Measurements from ENCODE around the gene IQGAP3. TPM values are rescaled to one million over a fixed set of nuclear protein-coding genes. Genes with fewer than 3 reads are reported as not detected.

The IQGAP3 gene
- total and polyA plus RNA-seq, 2 of the 4 experiments (the other 2 are of a cell fraction): 12.5 to 13.6 TPM

DNA sequence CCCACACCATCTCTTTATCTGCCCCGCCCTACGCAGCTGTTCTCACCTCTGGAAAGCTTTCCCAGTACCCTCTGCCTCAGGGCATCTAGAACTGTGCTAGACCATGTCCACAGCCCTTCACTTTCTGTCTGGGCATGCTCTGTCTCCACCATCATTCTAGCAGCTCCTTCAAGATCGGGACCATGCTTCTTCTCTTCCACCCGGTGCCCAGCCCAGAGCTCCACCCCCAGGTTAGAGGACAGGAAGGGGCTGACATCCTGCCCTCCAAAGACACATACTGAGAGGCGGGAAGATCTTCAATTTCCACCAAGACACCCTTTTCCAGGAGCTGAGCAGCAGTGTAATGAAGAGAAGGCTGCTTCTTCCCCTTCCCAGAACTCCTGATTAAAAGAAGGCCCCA is 44.1 kb downstream of the IQGAP3 start:
- 0 out of 4 replicates have a peak, but pooled peaks cover 0 to 3% of the 10 kb centered on the region in 2 experiments for H3K79me1 ChIP-seq (ENCODE audit: low read depth in 1 of 2, low read length in 2 of 2)
- peaks cover 15% of the 10 kb centered on the region for H3K36me3 ChIP-seq (ENCODE audit: control insufficient read depth, insufficient read depth, low read length)
- H3K4me3 ChIP-seq (ENCODE audit: insufficient read depth, low read depth, low read length): no peak overlapping the region
- no peak overlapping the region for H3K56ac ChIP-seq (ENCODE audit: extremely low read depth, insufficient read depth, low read length)
- no peak overlapping the region for H2BK120ac ChIP-seq (ENCODE audit: low read depth, low read length)
- no peak overlapping the region for H4K91ac ChIP-seq (ENCODE audit: insufficient read depth, low read depth, low read length)
- intact Hi-C loops (cut with micrococcal nuclease): no loop called here
- H2BK20ac ChIP-seq (ENCODE audit: low read depth, low read length): no peak overlapping the region
- H3K4me2 ChIP-seq (ENCODE audit: low read depth, low read length): no peak overlapping the region
- no peaks in the 10 kb centered on the region for H3K27me3 ChIP-seq (ENCODE audit: control insufficient read depth, insufficient read depth, low read length)
- BruUV-seq (replicated peaks): no TSS peak
- H4K5ac ChIP-seq (ENCODE audit: low read depth, low read length): no peak overlapping the region
- dilution Hi-C loops (cut with HindIII; ENCODE audit: low sequenced_read_pairs, unreplicated experiment): no loop called here
- H2AK5ac ChIP-seq (ENCODE audit: low read depth, low read length): no peak overlapping the region
- H3K23ac ChIP-seq (ENCODE audit: low read depth, low read length): no peak overlapping the region
- H4K8ac ChIP-seq (ENCODE audit: low read depth in 2 of 2, low read length in 2 of 2): no peak overlapping the region
- no peak overlapping the region for H3K27ac ChIP-seq (ENCODE audit: insufficient read depth, low read length)
- no peak overlapping the region for H2BK15ac ChIP-seq (ENCODE audit: low read depth, low read length)
- ChIA-PET CTCF (no interaction called here), POLR2A (ENCODE audit: unreplicated experiment) (interaction anchor here (0.6 kb wide), 1 partner anchor 28 kb away, joined by 11 read pairs; the partner anchor contains the start of gene MEF2D)
- H3K4me1 ChIP-seq (ENCODE audit: control insufficient read depth, insufficient read depth, low read length): no peaks in the 10 kb centered on the region
- 100% methylated on average over 2 of the region's 5 CpGs; no CpG with 5 or more reads in 1 of the 2 experiments for WGBS, 2 experiments (ENCODE audit: extremely low coverage in 2 of 2, insufficient read length in 1 of 2)
- no peak overlapping the region for H3K4ac ChIP-seq (ENCODE audit: low read depth, low read length)
- no peak overlapping the region for H2BK5ac ChIP-seq (ENCODE audit: low read depth, low read length, poor library complexity, severe bottlenecking)
- ATAC-seq (ENCODE audit: low read depth) (no peak), DNase-seq (no peak)
- no peak for TF ChIP-seq RAD21 (IDR thresholded peaks at IDR 0.05; ENCODE audit: low read length)
- TF ChIP-seq, protein P1, sequence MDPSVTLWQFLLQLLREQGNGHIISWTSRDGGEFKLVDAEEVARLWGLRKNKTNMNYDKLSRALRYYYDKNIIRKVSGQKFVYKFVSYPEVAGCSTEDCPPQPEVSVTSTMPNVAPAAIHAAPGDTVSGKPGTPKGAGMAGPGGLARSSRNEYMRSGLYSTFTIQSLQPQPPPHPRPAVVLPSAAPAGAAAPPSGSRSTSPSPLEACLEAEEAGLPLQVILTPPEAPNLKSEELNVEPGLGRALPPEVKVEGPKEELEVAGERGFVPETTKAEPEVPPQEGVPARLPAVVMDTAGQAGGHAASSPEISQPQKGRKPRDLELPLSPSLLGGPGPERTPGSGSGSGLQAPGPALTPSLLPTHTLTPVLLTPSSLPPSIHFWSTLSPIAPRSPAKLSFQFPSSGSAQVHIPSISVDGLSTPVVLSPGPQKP (IDR thresholded peaks at IDR 0.05; ENCODE audit: borderline replicate concordance, low read depth, low read length): no peak
- H3K9ac ChIP-seq (ENCODE audit: low read depth, low read length): no peak overlapping the region
- no peaks in the 10 kb centered on the region for H3K9me3 ChIP-seq (ENCODE audit: control insufficient read depth, insufficient read depth, low read length)
- H4K20me1 ChIP-seq (ENCODE audit: insufficient read depth, low read length): no peaks in the 10 kb centered on the region
- in situ Hi-C loops (cut with MboI; ENCODE audit: low sequenced_read_pairs): no loop called here
- H2AFZ ChIP-seq (replicated peaks; ENCODE audit: low read length, poor library complexity): peak overlapping the region; percentile 28
- H3K18ac ChIP-seq (ENCODE audit: low read depth, low read length): no peak overlapping the region
- no peak overlapping the region for H3K14ac ChIP-seq (replicated peaks; ENCODE audit: low read depth, low read length)
- H2AK9ac ChIP-seq (replicated peaks; ENCODE audit: low read depth, low read length, poor library complexity): no peak overlapping the region
- H3K9me1 ChIP-seq (ENCODE audit: insufficient read depth, low read length): no peaks in the 10 kb centered on the region
